Activated effector memory CD4-positive, alpha-beta T cell treated with Interleukin-2 at 50 U/mL for 16 hours (primary cell): ENCODE data around the gene LMF1.

Source experiments
- DNase-seq: peaks from one replicate; pipeline ENCODE4 v3.0.0-alpha.2; 2020

The LMF1 gene

GRCh38 chr16:910181-910580, 60.6 kb downstream of the LMF1 start:
- no peak for DNase-seq

DNA sequence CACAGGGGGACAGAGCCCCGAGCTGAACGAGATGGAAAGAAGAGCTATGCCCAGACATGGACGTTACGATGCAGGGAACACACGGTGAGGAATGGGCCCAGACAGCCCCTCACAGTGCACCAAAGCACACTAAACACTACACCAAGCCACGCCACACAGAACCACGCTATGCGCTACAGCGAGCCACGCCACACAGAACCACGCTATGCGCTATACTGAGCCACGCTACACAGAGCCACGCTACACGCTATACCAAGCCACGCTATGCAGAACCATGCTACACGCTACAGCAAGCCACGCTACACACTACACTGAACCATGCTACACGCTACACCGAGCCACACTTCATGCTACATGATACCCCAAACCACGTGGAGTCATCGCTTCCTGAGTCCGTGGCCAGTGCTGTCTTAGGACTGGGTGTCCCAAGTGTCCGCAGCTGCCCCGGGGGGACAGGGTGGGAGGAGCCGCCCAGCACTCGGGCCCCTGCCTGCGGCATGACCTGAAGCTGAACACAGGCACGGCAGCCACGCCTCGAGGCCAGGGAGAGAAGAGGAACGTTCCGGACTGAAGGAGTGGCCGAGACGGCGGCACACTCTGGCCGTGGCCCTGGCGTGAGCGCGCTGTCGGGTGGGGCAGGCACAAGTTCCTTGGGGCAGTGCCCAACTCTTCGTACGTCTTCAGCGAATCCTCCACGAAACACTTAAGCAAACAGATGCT, 61.3 kb downstream of the LMF1 start:
- DNase-seq: no peak

DNA sequence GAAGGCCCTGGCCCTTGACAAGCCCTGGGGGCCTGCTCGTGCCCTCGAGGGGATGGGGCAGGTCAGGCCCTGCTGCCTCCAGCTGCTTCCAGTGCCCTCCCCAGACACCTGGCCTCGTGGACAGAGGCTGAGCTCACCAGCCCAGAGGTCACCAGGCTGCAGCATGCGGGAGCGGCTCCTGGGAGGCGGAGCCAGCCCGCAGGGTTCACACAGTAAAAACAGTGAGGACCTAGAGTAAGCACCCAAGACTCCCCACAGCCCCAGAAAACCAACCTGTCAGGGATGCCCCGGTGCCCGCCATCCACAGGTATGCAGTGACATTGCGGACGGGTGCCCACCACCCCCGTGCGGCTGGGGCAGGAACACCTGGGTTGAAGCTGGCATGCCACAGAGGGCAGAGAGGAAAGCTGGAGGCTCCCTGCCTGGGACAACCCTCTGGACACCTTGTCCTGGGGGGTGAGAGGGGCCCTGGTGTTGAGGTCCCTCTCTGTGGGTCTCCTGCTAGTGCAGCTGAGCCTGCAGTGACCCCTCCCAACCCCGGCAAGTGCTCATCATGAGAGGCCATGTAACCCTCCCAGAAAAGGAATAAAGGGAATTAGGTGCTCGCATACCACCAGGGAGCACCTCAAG, 62.1 kb downstream of the LMF1 start:
- no peak for DNase-seq

DNA sequence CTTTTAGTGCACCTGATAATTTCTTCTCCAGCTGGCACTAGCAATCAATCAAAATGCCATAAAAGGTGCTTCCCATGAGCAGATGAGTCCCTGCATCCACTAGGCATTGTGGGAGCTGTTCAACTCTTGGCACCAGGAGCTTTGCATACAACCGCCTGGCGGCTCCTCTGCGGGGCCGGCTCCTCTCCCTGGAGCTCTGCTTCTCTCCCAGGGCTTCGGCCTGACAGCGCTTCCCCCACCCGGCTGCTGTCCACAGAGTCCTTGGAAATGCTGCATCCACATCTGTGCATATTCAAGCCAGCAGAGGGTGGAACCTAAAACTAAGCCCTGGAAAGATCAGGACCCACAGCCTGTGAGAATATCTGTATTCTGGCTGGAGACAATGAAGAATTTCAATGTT, 62.9 kb downstream of the LMF1 start:
- DNase-seq: no peak

- DNase-seq: no peak
Measured at GRCh38 chr16:907361-907760, 63.4 kb downstream of the LMF1 start.

DNA sequence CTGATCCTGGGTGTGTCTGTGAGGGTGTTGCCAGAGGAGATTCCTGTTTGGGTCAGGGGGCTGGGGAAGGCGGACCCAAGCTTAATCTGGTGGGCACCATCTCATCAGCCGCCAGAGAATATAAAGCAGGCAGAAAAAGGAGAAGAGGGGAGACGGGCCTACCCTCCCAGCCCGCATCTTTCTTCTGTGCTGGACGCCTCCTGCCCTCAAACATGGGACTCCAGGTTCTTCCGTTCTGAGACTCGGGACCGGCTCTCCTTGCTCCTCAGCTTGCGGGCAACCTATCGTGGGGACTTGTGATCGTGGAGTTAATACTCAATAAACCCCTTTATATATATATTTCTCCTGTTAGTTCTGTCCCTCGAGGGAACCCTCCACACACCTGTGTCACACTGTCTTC, 64.5 kb downstream of the LMF1 start:
- DNase-seq: no peak

GRCh38 chr16:901715-902601, 68.8 kb downstream of the LMF1 start:
- DNase-seq: no peak

GRCh38 chr16:901149-901548, 69.6 kb downstream of the LMF1 start:
- no peak for DNase-seq

DNA sequence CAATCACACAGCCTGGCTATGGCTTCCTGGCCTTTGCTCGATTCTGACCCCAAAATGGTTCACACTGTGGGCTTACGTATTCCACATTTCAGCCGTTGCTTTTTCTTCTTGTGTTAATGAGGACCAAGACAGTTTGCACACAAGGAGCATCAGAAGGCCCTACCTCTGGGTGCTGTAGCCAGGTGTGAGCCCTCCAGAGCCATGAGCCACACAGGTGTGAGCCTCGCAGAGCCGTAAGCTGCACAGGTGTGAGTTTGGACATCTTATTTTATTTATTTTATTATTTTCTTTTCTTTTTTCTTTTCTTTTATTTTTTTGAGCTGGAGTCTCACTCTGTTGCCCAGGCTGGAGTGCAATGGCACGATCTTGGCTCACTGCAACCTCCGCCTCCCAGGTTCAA, 70.6 kb downstream of the LMF1 start:
- no peak for DNase-seq

DNA sequence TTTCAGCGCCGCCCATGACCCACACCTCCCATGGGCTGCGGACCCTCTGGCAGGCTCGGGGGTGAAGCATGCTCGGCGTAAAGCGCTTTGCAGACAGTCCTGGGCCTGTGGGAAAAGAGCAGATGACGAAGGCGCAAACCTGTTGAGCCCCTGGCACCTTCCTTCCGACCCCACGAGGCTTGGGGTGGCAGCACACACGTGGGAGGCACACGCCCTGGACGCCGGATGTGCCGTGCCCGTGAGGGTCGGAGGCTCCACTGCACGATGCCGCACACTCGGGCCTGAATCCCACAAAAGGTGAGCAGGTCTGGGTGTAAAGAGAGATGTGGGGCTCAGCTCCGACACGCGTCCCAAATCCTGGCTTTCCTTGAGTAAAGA, 71.1 kb downstream of the LMF1 start:
- DNase-seq: no peak

DNA sequence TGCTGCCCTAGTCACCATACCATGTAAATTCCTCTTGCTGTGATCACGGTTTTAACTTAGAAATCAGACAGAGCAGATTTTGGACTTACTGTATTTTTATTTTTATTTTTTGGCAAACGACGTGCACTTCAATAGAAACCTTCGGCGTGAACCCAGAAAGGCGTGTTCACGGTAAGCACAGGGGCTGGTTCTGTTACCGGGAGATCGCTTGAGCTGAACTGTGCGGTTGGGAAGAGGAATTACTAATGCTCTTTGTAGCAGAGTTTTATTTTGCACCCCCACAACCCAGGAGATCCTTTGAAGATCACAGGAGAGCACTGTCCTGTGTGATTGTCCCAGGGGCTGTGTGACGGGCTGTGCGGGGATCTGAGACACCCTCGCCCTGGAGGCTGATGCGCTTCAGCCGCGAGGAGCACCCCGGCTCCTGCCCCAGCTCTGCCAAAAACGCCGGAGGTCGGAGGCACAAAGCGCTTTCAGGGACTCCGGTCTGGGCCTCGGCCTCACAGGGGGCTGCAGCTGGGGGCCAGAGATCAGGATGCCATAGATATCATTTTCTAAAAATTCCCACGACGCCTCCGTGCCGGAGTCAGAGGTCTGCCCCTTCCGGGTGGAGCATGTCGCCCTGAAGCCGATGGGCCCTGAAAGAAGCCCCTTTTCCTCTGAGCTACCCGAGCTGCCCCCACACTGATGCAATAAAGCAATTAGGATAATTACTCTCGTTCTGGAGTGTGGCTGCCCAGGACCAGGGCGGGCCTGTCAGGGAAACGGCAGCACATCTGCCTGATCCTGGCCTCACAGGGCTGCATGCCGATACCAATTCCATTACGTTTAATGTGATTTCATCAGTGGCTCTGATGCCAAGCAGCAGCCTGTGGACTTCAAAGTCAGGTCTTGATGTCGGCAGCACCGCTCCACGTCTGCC, 71.8 kb downstream of the LMF1 start:
- no peak for DNase-seq

- no peak for DNase-seq
Measured at GRCh38 chr16:898216-898615, 72.6 kb downstream of the LMF1 start.

DNA sequence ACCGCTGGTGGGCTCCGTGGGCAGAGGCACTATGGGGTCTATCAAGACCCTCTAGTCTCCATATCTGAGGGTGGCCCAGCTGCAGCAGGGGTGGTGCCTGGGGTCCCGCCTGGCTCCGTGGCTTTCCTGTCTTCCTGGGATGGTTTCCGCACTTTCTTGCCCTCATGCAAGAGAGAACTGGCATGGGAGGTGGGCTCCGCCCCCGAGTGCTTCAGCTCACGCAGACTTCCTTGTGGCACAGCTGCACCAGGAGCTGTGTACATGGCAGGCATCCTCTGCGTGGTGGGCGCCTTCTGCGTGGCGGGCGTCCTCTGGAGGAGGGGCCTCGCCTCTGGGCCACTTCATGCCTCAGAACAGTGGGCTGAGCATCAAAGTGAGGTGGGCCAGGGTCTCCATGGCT, 73.1 kb downstream of the LMF1 start:
- no peak for DNase-seq

- DNase-seq: no peak
Measured at GRCh38 chr16:897200-897543, 73.6 kb downstream of the LMF1 start.

DNA sequence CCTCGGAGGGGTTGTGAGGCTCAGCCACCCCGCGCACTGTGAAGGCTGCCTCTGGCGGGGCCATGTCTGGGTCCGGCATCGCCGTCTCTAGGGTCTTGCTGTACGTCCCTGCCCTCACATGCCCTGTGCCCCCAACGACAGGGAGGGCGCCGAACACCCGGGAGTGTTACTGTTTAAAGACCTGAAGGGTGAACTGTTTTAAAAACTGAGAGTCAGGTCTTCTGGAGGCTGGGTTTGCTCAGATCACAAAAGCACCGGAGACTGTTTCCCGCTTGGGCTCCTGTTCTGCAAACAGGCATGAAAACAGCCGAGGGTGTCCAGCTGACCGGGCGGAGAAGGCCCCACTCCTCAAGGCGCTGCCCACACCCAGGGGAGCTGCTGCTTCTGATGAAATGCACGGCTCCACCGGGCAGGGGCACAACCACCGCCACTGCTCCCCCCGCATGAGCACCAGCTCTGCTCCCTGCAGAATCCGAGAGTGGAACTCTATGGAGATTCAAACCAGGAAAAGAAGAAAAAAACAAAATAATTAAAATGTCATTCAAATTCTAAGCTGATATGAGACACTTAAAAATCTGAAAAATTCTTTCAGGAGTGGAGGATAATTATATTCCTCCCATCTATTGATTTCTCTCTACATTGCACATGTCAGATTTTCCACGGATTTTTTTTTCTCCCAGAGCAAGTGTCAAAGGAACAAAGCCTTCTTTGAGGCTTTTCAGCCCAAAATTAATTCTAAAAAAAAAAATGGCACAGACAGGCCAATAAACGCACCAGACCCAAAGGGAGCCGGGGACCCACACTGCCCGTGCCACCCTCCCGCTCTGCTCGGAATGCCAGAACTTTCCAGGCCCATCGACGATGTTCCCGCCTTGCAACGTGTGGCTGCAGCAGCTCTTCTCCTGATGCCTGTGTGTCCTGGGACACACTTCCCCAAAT, 74.3 kb downstream of the LMF1 start:
- no peak for DNase-seq

DNA sequence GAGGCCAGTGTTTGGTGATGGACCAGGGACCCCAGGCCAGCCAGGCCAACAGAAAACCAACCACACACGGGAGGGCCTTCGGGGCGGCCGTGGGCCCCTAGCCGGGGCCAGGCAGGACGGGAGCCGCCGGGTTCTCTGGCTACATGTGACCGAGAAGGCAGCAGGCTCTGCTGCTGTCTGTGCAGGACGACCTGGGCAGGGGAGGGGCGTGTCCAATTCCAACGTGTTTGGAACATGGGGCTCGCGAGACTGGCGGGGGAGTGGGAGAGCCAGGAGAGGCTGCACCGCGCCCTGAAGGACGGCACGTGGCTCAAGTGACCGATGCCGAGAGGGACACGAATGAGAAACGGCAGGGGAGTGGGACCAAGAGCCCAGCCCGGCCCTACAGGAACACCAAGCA, 75.4 kb downstream of the LMF1 start:
- DNase-seq: no peak

DNA sequence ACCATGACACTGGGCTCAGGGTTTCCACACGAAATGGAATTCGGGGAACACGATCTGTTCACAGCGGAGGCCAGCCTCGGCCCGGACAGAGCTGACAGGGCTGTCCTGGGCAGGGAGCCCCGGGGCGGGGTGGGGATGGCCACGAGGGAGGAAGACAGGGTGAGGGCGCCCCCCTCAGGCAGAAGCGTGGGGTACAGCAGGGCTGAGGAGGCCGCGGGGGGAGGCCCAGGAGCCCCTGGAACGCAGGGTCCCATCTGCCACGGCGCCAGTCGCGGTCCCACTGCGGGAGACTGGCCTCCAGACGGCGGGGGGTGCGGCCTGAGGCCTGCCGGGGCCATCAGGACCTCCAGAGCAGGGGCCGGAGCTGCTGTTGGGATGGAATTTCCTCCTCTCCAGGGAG, 75.9 kb downstream of the LMF1 start:
- DNase-seq: no peak

DNA sequence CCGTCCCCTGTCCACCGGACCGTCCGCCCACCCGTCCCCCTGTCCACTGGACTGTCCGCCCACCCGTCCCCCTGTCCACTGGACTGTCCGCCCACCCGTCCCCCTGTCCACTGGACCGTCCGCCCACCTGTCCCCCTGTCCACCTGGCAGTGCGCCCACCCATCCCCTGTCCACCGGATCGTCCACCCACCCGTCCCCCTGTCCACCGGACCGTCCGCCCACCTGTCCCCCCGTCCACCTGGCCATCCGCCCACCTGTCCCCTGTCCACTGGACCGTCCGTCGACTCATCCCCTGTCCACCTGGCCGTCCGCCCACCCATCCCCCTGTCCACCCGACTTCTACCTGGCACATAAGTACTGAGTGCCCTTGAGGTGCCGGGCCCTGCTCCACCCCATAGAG, 76.6 kb downstream of the LMF1 start:
- no peak for DNase-seq

DNA sequence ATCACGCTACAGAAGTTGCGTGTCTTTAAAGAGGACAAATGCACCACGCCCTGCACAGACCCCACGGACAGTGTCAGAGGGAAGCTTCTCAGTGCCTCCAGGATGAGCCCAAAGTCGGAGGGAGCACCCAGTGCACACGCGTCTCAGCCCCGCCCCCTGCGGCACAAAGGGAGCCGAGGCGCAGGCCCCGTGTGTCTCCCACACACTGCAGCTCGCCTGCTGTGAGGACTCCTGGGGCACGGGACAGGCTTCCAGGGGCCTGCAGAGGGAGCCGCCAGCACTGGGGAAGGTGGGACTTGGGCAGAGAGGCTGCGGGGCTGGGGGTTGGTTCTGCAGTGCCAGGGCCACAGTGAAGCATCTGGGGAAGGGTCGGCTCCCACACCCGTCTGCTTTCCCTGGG, 77.4 kb downstream of the LMF1 start:
- no peak for DNase-seq

DNA sequence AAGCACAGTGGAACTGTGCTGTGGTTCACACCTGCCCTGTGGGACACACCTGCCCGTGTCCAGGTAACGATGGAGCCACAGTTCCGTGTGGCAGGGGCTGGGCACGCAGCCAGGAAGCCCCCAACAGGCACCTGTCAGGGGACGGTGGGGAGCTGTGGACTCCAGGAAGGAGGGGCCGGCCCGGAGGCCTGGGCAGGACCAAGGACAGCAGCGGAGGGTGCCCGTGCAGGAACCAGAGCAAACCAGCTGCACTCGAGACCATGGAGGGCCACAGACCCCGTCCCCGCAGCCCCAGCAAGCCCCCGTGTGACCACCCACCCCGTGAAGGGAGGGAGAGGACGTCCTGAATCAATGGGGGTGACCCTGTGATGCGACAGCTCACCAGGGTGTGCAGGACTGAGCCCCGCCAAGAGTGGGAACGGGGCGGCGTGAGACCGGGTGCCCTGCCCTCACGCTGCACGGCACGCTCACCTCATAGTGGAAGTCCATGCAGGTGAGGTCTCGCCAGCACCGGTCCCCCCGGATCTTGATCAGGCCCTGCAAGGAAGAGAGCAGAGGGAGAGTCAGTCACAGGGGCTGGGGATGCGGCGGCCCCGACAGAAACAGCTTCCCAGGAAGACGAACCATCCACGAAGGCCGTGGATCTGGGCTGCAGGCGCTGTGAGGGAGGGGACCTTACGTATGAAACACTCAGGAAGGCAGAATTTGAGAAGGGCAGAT, 78.1 kb downstream of the LMF1 start:
- DNase-seq: no peak

DNA sequence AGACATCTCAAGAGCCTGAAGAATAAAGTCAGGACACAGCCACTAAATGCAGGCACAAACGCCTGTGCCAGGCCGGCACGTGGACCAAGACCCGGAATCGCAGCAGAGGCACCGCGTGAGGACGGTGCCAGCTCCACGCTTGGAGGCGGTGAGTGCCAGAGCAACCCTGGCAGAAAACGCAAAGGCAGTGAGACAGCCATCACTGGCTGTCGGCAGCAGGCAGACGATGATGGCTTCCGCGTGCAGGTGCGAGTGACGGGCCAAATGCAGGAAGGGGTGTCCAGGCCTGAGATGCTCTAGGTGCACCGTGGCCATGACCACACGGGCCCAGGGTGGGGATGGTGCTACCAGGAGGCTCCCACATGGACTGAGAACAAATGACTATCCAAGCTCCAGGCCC, 78.8 kb downstream of the LMF1 start:
- DNase-seq: no peak
